Stimulated activated CD8-positive, alpha-beta memory T cell treated with anti-CD3 and anti-CD28 coated beads, Interleukin-12 subunit alpha, Interleukin-12 subunit beta, amount 100 ng/mL, for 24 hours (primary cell): ENCODE measurements around the gene ESR1.
"Not testable (repeated sequence)": the region's sequence is repeated elsewhere in the genome, so short reads cannot be mapped to it uniquely, and the experiment has no call there.

Experiments
- DNase-seq: peaks from one replicate; pipeline ENCODE4 v3.0.0-alpha.2; 2020; ENCODE audit errors: extremely low read depth

The ESR1 gene

GRCh38 chr6:151894426-151894825, 86.9 kb downstream of the ESR1 start:
- DNase-seq: not testable (repeated sequence)

GRCh38 chr6:151899221-151899620, 91.7 kb downstream of the ESR1 start:
- not testable (repeated sequence) for DNase-seq

DNA sequence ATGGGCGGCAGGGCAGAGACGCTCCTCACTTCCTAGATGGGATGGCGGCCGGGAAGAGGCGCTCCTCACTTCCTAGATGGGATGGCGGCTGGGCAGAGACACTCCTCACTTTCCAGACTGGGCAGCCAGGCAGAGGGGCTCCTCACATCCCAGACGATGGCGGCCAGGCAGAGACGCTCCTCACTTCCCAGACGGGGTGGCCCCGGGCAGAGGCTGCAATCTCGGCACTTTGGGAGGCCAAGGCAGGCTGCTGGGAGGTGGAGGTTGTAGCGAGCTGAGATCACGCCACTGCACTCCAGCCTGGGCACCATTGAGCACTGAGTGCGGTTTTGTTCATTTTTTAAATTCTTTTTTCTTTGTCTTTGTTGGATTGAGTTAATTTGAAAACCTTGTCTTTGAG, 92.3 kb downstream of the ESR1 start:
- not testable (repeated sequence) for DNase-seq

- no peak for DNase-seq
These were observed 92.8 kb downstream of the ESR1 start for GRCh38 chr6:151900256-151900655.

DNA sequence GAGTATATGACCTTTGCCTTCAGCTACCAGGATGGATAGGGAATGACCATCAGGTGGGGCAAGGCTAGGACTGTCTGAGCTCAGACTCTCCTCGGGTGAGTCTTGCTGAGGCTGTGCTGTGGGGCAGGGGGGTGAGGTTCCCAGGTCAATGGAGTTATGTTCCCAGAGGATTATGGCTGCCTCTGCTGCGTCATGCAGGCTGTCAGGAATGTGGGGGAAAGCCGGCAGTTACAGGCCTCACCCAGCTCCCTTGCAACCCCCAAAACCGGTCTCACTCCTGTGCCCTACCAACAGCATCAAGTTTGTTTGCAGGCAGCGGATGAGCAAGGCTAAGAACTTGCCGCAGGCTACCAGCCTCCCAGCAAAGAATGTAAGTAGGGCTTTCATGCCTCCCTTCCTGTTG, 93.5 kb downstream of the ESR1 start:
- no peak for DNase-seq

DNA sequence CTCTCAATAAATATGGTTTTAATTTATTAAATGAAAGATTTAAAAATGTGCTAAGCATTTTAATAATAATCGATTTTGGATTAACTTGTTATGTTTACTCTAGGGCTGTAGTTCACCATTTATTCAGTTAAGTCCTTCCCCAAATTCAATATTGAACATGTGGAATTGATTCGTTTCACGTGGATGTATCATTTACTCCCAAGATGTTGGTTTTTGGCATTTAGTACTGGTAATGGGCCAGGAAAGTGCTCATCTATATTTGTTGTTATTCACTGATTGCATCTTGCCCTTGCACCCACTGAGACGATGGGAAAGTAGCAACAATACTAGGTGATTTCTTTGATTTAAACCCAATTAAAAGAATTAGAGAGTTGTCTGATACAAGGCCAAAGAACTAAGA, 97.1 kb downstream of the ESR1 start:
- DNase-seq: no peak

DNA sequence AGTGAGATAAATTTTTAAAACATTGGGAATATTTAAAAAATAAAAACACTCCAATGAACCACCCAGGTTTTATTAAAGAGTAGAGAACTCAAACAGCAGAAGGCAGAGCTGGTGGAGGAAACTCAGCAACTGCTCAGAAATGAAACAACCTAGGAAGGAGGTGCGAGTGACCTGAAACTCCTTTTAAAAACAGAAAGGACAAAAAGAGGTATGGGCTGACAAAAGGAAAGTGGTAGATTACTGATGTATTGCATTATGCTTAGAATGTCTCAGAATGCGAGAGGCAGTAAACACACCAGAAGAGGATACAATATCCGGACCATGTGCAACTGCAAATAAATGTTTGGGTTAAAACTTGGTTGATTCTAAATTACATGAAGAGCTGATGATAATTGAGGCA, 97.6 kb downstream of the ESR1 start:
- no peak for DNase-seq

DNA sequence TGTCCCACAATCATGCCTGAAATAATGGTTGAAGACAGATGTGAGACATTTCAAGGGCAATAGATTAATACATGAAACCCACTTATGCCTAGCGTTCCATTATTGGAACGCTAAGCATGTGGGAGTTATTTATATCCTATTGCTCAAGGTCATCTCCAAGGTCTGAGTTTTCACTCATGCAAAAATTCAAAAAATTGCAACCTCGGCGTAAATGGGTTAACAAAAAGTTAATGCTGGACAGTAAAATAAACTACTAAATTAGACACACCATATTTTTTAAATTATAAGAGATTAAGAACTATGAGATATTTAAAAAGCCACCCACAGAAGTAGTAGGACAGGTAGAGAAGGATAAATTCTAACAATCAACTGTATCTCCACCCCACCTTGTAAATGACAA, 98.4 kb downstream of the ESR1 start:
- DNase-seq: no peak

- DNase-seq: no peak
These were observed 103.9 kb downstream of the ESR1 start for GRCh38 chr6:151911401-151911800.

GRCh38 chr6:151914484-151914883, 107.0 kb downstream of the ESR1 start:
- no peak for DNase-seq

GRCh38 chr6:151916075-151916474, 108.6 kb downstream of the ESR1 start:
- no peak for DNase-seq

GRCh38 chr6:151916680-151917164, 109.2 kb downstream of the ESR1 start:
- no peak for DNase-seq

DNA sequence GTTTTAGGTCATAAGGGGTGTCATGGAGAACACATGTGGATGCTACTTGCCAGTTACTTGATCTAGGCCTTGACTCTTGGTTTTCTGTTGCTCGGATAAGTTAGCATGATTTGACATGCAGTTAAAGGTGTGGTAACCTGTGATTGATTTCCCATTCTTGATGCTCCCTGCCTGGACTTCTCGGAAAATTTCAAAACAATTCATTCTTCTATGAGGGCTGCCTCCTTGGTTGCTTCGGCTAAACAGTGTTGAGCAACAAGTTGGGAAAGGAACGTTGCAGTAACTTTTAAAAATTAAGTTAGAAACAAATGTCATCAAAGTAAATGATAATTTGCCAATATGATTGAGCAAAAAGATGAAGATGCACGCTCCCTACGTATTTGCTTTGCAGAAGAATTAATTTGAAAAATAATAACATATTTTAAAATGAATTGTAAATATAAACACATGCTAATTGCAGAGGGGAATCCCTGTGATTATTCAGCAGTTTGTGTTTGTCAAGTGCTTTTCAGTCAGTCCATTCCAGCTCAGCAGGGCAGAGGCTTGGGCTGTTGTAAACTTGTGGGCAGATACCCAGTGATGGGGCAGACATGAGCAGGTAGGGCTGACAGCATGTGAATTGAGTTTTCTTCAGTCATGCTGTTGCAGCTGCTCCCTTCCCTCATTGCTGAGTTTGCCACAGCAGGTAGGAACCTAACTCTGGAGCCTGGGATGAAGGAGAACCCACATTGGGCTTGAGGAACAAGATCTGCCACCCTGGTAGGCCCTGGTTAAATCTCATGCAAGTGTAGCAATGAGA, 110.2 kb downstream of the ESR1 start:
- DNase-seq: no peak

DNA sequence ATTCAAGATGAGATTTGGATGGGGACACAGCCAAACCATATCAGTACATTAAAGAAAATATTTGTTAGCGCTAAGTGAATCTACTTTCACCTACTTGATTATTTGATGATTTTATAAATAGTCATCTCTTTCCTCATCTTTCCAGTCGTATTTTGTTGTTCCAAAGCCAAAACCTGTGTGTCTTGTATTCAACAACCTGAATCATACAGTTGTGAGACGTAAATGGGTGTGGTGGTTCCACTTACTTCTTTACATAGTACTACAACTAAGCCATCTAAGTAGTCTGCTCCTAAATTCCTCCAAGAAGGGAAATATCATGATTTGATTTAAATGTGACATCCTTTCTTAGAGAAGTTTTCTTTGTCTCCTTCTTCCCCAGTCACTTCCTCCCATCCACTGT, 132.8 kb downstream of the ESR1 start:
- DNase-seq: no peak

DNA sequence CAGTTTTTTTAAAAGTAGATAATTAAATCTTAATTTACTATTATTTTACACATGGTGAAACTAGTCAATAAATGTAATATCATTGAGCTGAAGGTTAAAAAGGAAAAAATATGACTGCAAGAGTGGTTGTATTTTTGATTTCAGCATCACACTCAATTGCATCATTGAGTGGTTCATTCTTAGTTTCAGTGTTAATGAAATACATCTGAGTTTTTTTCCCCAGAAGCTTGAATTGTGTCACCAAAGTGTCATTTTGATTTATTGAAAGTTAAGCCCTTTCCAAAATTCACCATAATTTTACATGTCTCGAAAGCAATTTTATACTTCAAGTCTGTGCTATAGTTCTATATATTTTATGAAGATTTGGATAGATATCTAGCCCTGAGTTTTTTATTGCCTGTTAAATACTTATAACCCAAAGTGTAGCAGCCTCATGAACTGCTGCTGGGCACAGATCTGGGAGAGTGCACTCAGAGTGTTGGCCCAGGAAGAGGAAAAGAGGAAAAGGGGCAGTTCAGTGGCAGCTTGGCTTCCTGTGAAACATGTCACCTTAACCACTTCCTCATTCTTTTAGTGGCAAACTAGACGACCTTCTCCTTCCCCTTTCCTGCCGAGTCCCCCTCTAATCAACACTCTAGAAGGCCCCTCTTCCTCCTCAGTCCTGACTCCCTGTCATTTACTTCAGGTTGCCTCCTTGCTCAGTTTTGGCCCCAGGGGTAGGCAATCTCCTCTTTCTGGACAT, 140.7 kb downstream of the ESR1 start:
- DNase-seq: no peak

DNA sequence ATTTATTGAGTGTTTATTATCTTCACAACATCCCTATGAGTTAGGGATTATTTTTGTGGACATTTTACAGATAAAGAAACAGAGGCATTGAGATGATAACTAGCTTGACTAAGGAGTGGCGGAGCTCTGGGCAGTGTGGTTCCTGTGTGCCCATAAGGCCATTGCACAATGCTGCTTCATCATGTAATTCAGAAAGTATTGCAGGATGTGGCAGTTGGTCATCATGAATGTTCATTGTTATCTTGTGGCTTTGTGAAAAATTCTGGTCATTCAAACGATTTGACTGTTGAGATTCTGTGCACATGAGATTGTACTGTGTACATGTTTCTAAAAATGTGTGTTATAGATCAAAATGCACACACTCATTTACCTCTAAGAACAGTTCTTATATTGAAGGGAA, 150.8 kb downstream of the ESR1 start:
- no peak for DNase-seq

GRCh38 chr6:151959086-151959485, 151.6 kb downstream of the ESR1 start:
- DNase-seq: no peak

- no peak for DNase-seq
These were observed 154.3 kb downstream of the ESR1 start for GRCh38 chr6:151961809-151962208.

DNA sequence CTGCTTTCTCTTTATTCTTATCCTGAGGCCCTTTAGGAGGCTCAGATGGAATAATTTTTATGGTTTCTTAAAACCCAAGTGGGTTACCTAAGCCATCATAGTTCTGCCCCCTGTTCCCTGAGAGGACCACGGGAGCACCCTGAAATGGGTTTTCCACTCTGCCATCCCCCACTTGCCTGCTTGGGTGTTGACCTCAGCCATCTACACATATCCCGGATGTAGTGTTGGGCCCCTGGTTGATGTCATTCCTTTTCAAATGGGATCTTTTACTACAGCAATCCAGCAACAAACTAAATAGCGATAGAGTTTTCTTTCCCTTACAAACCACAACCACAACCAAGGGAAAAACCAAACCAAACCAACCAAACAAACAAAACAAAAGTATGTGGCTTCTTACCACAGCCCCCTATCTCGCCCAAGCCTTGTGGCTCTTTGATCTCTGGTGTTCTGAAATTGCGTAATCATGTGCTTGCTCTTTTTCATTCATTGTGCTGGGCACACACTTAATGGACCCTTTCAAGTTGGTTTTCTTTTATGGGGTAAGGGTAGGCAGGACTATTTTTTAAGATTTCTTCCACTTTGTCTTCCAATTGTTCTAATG, 154.9 kb downstream of the ESR1 start:
- DNase-seq: no peak

DNA sequence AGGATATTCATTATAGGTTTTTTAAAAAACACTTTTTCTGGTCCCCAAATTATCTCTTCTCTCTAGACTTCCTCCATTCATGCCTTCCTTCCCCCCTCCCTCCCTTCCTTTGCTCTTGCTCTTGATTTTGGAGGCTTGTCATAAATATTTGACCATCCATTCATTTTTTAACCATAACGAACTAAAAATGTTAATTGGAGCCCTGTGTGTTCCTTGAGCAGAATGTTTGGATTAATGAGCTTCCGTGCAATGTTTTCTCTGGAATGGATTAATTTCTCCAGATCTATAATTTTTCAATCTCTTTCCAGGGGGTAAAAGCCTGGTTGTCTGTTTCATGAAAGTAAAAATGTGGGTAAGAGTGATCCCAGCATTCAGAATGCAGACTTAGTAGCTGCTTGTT, 155.5 kb downstream of the ESR1 start:
- no peak for DNase-seq

DNA sequence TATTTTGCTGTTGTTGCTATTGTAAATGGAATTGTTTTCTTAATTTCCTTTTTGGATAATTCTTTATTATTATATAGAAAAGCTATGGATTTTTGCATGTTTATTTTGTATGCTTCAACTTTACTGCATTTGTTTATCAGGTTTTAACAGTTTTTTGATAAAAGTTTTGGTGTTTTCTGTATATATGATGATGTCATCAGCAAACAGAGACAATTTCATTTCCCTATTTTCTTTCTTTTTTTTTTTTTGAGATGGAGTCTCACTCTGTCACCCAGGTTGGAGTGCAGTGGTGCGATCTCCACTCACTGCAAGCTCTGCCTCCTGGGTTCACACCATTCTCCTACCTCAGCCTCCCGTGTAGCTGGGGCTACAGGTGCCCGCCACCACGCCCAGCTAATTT, 156.9 kb downstream of the ESR1 start:
- not testable (repeated sequence) for DNase-seq

DNA sequence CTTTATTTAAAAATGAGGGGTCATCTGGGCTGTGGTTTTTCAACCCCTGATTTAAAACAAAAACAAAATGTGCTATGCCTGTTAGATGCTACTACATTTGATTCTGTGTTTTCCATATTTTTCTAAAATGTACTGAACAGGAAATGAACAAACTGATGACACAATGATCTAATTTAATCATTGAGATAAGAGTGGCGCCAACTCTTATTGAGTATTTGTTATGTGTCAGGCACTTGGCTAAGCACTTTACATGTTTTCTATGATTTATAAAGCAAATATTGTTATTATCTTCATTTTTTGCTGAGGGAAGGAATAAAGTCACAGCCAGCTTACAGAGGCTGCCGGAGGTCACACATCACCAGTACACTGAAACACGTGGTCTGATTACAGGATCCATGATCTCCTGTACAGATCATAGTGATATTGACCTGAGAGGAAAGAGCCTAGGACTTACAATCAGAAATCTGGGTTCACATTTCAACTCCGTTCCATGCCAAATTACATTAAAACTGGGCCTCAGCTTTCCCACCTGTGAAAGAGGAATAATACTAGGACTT, 166.7 kb downstream of the ESR1 start:
- no peak for DNase-seq
